Fibroblast of pulmonary artery (primary cell): ENCODE data around the gene BUD31.
A peak's percentile ranks its signal among the peaks of the same experiment; 100 is the strongest.

Source experiments
- DNase-seq: peaks from one replicate; pipeline ENCODE4 v3.0.0-alpha.2; 2010; ENCODE audit warnings: low read depth
- H3K4me3 ChIP-seq: replicated peaks from 2 replicates; pipeline ENCODE4 v1.5.1; 2011; ENCODE audit warnings: low read depth, mild to moderate bottlenecking, control low read depth, low read length, moderate library complexity
- CTCF ChIP-seq: IDR thresholded peaks from 2 replicates; pipeline ENCODE4 v1.5.1; 2011; ENCODE audit warnings: mild to moderate bottlenecking, control low read depth, low read length, inconsistent platforms; ENCODE audit errors: missing control alignments

Gene BUD31

GRCh38 chr7:99408379-99409191, at the start of gene BUD31, which contains the start of gene PDAP1:
TSS of gene BUD31 (plus strand) at chr7:99408969. CDS start at chr7:99411093, 2,124 bp downstream.
TSS of gene PDAP1 (minus strand) at chr7:99408597. CDS start at chr7:99408548, 49 bp downstream.
- peak; percentile 96 for DNase-seq
- TF ChIP-seq CTCF, result no peak

GRCh38 chr7:99359465-99360154, 49.2 kb upstream of the BUD31 start:
- no peak overlapping the region for H3K4me3 ChIP-seq
- no peak for DNase-seq
- no peak for TF ChIP-seq CTCF

More at GRCh38 chr7:99408379-99409191, at the start of gene BUD31, which contains the start of gene PDAP1:
- peak within 1 kb of the TSS; percentile 100 for H3K4me3 ChIP-seq

GRCh38 chr7:99362801-99363200, 46.0 kb upstream of the BUD31 start:
- peak; percentile 64 for DNase-seq
- TF ChIP-seq CTCF, result no peak
- H3K4me3 ChIP-seq, result no peak overlapping the region

- TF ChIP-seq CTCF, result no peak
- DNase-seq, result no peak
- no peak overlapping the region for H3K4me3 ChIP-seq
These were observed 45.5 kb upstream of the BUD31 start for GRCh38 chr7:99363286-99363685.

- no peak overlapping the region for H3K4me3 ChIP-seq
- DNase-seq, result no peak
- peak; percentile 53 for TF ChIP-seq CTCF
These were observed 43.2 kb upstream of the BUD31 start for GRCh38 chr7:99365318-99366141.

GRCh38 chr7:99366646-99367045, 42.1 kb upstream of the BUD31 start:
- no peak for TF ChIP-seq CTCF
- no peak overlapping the region for H3K4me3 ChIP-seq
- no peak for DNase-seq
